GM23338 (cell line): ENCODE data around the gene PEAK3.

Experiments used
- NANOG ChIP-seq: IDR thresholded peaks from 2 replicates; pipeline ENCODE4 v1.6.1; 2016; ENCODE audit warnings: antibody characterized with exemption, borderline replicate concordance
- TF ChIP-seq, protein P1 (sequence below), 2 experiments: fragments of 200-600 bp in 1 of 2; sonication (generic) in 1 of 2; conservative IDR thresholded peaks; 2 replicates each; pipeline versions ENCODE4 v1.5.1 to v1.6.1; 2016 to 2017; ENCODE audit warnings: antibody characterized with exemption in 2 of 2, low read depth in 2 of 2, mild to moderate bottlenecking in 2 of 2, moderate library complexity in 1 of 2

DNA sequence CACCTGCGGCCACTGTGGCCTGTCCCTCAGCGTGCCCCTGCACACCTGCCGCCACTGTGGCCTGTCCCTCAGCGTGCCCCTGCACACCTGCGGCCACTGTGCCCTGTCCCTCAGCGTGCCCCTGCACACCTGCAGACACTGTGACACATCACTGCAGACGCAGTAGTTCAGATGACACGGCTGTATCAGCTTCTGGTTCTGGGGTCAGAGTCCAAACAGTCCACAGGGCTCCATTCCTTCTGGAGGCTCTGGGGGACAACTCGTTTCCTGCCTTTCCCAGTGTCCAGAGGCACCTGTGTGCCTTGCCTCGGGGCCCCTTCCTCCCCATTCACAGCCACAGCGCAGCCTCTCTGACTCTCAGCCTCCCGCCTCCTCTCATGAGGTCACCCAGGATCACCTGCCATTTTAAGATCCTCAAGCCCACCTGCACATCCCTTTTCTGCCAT is 39.9 kb downstream of the PEAK3 start:
- no peak for TF ChIP-seq NANOG
- TF ChIP-seq, protein P1, sequence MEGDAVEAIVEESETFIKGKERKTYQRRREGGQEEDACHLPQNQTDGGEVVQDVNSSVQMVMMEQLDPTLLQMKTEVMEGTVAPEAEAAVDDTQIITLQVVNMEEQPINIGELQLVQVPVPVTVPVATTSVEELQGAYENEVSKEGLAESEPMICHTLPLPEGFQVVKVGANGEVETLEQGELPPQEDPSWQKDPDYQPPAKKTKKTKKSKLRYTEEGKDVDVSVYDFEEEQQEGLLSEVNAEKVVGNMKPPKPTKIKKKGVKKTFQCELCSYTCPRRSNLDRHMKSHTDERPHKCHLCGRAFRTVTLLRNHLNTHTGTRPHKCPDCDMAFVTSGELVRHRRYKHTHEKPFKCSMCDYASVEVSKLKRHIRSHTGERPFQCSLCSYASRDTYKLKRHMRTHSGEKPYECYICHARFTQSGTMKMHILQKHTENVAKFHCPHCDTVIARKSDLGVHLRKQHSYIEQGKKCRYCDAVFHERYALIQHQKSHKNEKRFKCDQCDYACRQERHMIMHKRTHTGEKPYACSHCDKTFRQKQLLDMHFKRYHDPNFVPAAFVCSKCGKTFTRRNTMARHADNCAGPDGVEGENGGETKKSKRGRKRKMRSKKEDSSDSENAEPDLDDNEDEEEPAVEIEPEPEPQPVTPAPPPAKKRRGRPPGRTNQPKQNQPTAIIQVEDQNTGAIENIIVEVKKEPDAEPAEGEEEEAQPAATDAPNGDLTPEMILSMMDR (conservative IDR thresholded peaks at IDR 0.05; ENCODE audit: low read depth in 2 of 2), result no peak
